Stimulated activated naive CD8-positive, alpha-beta T cell treated with anti-CD3 and anti-CD28 coated beads, Interleukin-15, Interleukin-2, amounts not matched to agents 100 ng/mL and 50 ng/mL, for 24 hours (primary cell): ENCODE data around the gene UNC5B.
A peak's percentile ranks its signal among the peaks of the same experiment; 100 is the strongest.

Experiments used
- H3K27ac Mint-ChIP-seq: one replicate; pipeline ENCODE4 v1.8.0; 2021; ENCODE audit warnings: mild to moderate bottlenecking, mixed read lengths
- H3K27me3 Mint-ChIP-seq: one replicate; pipeline ENCODE4 v1.8.0; 2021; ENCODE audit warnings: mixed read lengths
- H3K36me3 Mint-ChIP-seq: one replicate; pipeline ENCODE4 v1.8.0; 2021; ENCODE audit warnings: low read depth, mixed read lengths
- H3K4me1 Mint-ChIP-seq: one replicate; pipeline ENCODE4 v1.8.0; 2021; ENCODE audit warnings: low read depth, mixed read lengths
- H3K4me3 Mint-ChIP-seq: one replicate; pipeline ENCODE4 v1.8.0; 2021; ENCODE audit warnings: mild to moderate bottlenecking, mixed read lengths
- H3K9me3 Mint-ChIP-seq: one replicate; pipeline ENCODE4 v1.8.0; 2021; ENCODE audit warnings: mixed read lengths

The UNC5B gene

GRCh38 chr10:71333129-71333887 lies 120.9 kb downstream of the UNC5B start:
- Mint-ChIP-seq H3K36me3 (peaks cover 6% of the 10 kb centered on the region), H3K4me3 (no peak overlapping the region), H3K9me3 (no peaks in the 10 kb centered on the region), H3K4me1 (no peaks in the 10 kb centered on the region), H3K27ac (no peak overlapping the region), H3K27me3 (no peaks in the 10 kb centered on the region)

GRCh38 chr10:71334221-71334791 lies 121.9 kb downstream of the UNC5B start:
- Mint-ChIP-seq H3K27ac (no peak overlapping the region), H3K4me3 (no peak overlapping the region), H3K4me1 (no peaks in the 10 kb centered on the region), H3K27me3 (no peaks in the 10 kb centered on the region), H3K36me3 (peaks cover 6% of the 10 kb centered on the region), H3K9me3 (no peaks in the 10 kb centered on the region)

- peaks cover 6% of the 10 kb centered on the region for H3K36me3 Mint-ChIP-seq
- peak overlapping the region; percentile 16 for H3K27ac Mint-ChIP-seq
Measured at GRCh38 chr10:71335173-71335708, 122.9 kb downstream of the UNC5B start.

GRCh38 chr10:71336632-71337031 lies 124.3 kb downstream of the UNC5B start:
- Mint-ChIP-seq H3K4me1 (no peaks in the 10 kb centered on the region), H3K36me3 (peaks cover 6% of the 10 kb centered on the region), H3K9me3 (no peaks in the 10 kb centered on the region), H3K27ac (no peak overlapping the region), H3K4me3 (no peak overlapping the region), H3K27me3 (no peaks in the 10 kb centered on the region)

More at GRCh38 chr10:71335173-71335708, 122.9 kb downstream of the UNC5B start:
- no peaks in the 10 kb centered on the region for H3K9me3 Mint-ChIP-seq
- no peaks in the 10 kb centered on the region for H3K27me3 Mint-ChIP-seq
- H3K4me1 Mint-ChIP-seq: no peaks in the 10 kb centered on the region
- no peak overlapping the region for H3K4me3 Mint-ChIP-seq

GRCh38 chr10:71337219-71337701 lies 124.9 kb downstream of the UNC5B start:
- no peaks in the 10 kb centered on the region for H3K9me3 Mint-ChIP-seq
- H3K36me3 Mint-ChIP-seq: peaks cover 6% of the 10 kb centered on the region
- H3K4me3 Mint-ChIP-seq: no peak overlapping the region
- no peaks in the 10 kb centered on the region for H3K4me1 Mint-ChIP-seq
- no peak overlapping the region for H3K27ac Mint-ChIP-seq
- no peaks in the 10 kb centered on the region for H3K27me3 Mint-ChIP-seq

GRCh38 chr10:71338728-71339495 lies 126.5 kb downstream of the UNC5B start:
- no peaks in the 10 kb centered on the region for H3K27me3 Mint-ChIP-seq
- no peaks in the 10 kb centered on the region for H3K4me1 Mint-ChIP-seq
- H3K27ac Mint-ChIP-seq: no peak overlapping the region
- H3K9me3 Mint-ChIP-seq: no peaks in the 10 kb centered on the region
- H3K36me3 Mint-ChIP-seq: peaks cover 6% of the 10 kb centered on the region
- no peak overlapping the region for H3K4me3 Mint-ChIP-seq

GRCh38 chr10:71339796-71340589 lies 127.6 kb downstream of the UNC5B start:
- no peak overlapping the region for H3K4me3 Mint-ChIP-seq
- no peaks in the 10 kb centered on the region for H3K27me3 Mint-ChIP-seq
- no peaks in the 10 kb centered on the region for H3K4me1 Mint-ChIP-seq
- no peaks in the 10 kb centered on the region for H3K9me3 Mint-ChIP-seq
- no peak overlapping the region for H3K27ac Mint-ChIP-seq
- H3K36me3 Mint-ChIP-seq: peaks cover 6% of the 10 kb centered on the region

GRCh38 chr10:71342573-71343391 lies 130.4 kb downstream of the UNC5B start:
- Mint-ChIP-seq H3K36me3 (no peaks in the 10 kb centered on the region), H3K9me3 (no peaks in the 10 kb centered on the region), H3K4me1 (no peaks in the 10 kb centered on the region), H3K27me3 (no peaks in the 10 kb centered on the region), H3K4me3 (no peak overlapping the region), H3K27ac (no peak overlapping the region)

- Mint-ChIP-seq H3K27ac (no peak overlapping the region), H3K4me1 (no peaks in the 10 kb centered on the region), H3K36me3 (no peaks in the 10 kb centered on the region), H3K9me3 (no peaks in the 10 kb centered on the region), H3K27me3 (no peaks in the 10 kb centered on the region), H3K4me3 (no peak overlapping the region)
Measured at GRCh38 chr10:71343392-71343773, 131.0 kb downstream of the UNC5B start.

GRCh38 chr10:71344154-71344925 lies 132.0 kb downstream of the UNC5B start:
- Mint-ChIP-seq H3K9me3 (no peaks in the 10 kb centered on the region), H3K27me3 (no peaks in the 10 kb centered on the region), H3K36me3 (no peaks in the 10 kb centered on the region)

GRCh38 chr10:71344993-71345480 lies 132.7 kb downstream of the UNC5B start:
- Mint-ChIP-seq H3K4me3 (no peak overlapping the region), H3K9me3 (no peaks in the 10 kb centered on the region), H3K27ac (no peak overlapping the region), H3K27me3 (no peaks in the 10 kb centered on the region), H3K4me1 (no peaks in the 10 kb centered on the region), H3K36me3 (no peaks in the 10 kb centered on the region)

More at GRCh38 chr10:71344154-71344925, 132.0 kb downstream of the UNC5B start:
- H3K4me1 Mint-ChIP-seq: no peaks in the 10 kb centered on the region
- H3K4me3 Mint-ChIP-seq: no peak overlapping the region
- no peak overlapping the region for H3K27ac Mint-ChIP-seq

- H3K9me3 Mint-ChIP-seq: no peaks in the 10 kb centered on the region
- no peak overlapping the region for H3K27ac Mint-ChIP-seq
- H3K27me3 Mint-ChIP-seq: no peaks in the 10 kb centered on the region
- no peak overlapping the region for H3K4me3 Mint-ChIP-seq
- H3K4me1 Mint-ChIP-seq: peaks cover 4% of the 10 kb centered on the region
- no peaks in the 10 kb centered on the region for H3K36me3 Mint-ChIP-seq
Measured at GRCh38 chr10:71345694-71346093, 133.3 kb downstream of the UNC5B start.

- Mint-ChIP-seq H3K27ac (no peak overlapping the region), H3K27me3 (no peaks in the 10 kb centered on the region), H3K4me1 (peaks cover 11% of the 10 kb centered on the region), H3K4me3 (no peak overlapping the region), H3K9me3 (no peaks in the 10 kb centered on the region), H3K36me3 (no peaks in the 10 kb centered on the region)
Measured at GRCh38 chr10:71346731-71347130, 134.4 kb downstream of the UNC5B start.
